ENCODE measurements around the gene SORCS2.
A peak's percentile ranks its signal among the peaks of the same experiment; 100 is the strongest.

Gene SORCS2

GRCh38 chr4:7330811-7331681, 138.7 kb downstream of the SORCS2 start:
- H3K4me3 ChIP-seq (ENCODE audit: low read depth, low read length) = no peak overlapping the region
- no peaks in the 10 kb centered on the region for H3K36me3 ChIP-seq (ENCODE audit: control insufficient read depth in 2 of 2, insufficient read depth in 1 of 2, low read length in 2 of 2)
- CTCF ChIA-PET = no interaction called here
- H3K4me1 ChIP-seq (ENCODE audit: control insufficient read depth, insufficient read depth, low read length) = no peaks in the 10 kb centered on the region
- POLR2A ChIA-PET = no interaction called here
- H3K27ac ChIP-seq (ENCODE audit: extremely low read depth, low read depth, low read length) = no peak overlapping the region
- no peaks in the 10 kb centered on the region for H3K9me3 ChIP-seq (ENCODE audit: control insufficient read depth, insufficient read depth, low read depth, low read length)
- TF ChIP-seq ZNF335 (tag by site-specific recombination; conservative IDR thresholded peaks at IDR 0.05) = no peak
- TF ChIP-seq GLI2 (tag by site-specific recombination; IDR thresholded peaks at IDR 0.05; ENCODE audit: borderline replicate concordance, low read depth) = no peak
- TF ChIP-seq, protein P1, sequence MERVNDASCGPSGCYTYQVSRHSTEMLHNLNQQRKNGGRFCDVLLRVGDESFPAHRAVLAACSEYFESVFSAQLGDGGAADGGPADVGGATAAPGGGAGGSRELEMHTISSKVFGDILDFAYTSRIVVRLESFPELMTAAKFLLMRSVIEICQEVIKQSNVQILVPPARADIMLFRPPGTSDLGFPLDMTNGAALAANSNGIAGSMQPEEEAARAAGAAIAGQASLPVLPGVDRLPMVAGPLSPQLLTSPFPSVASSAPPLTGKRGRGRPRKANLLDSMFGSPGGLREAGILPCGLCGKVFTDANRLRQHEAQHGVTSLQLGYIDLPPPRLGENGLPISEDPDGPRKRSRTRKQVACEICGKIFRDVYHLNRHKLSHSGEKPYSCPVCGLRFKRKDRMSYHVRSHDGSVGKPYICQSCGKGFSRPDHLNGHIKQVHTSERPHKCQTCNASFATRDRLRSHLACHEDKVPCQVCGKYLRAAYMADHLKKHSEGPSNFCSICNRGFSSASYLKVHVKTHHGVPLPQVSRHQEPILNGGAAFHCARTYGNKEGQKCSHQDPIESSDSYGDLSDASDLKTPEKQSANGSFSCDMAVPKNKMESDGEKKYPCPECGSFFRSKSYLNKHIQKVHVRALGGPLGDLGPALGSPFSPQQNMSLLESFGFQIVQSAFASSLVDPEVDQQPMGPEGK (tag by site-specific recombination; IDR thresholded peaks at IDR 0.05) = no peak
- TF ChIP-seq, protein P2, sequence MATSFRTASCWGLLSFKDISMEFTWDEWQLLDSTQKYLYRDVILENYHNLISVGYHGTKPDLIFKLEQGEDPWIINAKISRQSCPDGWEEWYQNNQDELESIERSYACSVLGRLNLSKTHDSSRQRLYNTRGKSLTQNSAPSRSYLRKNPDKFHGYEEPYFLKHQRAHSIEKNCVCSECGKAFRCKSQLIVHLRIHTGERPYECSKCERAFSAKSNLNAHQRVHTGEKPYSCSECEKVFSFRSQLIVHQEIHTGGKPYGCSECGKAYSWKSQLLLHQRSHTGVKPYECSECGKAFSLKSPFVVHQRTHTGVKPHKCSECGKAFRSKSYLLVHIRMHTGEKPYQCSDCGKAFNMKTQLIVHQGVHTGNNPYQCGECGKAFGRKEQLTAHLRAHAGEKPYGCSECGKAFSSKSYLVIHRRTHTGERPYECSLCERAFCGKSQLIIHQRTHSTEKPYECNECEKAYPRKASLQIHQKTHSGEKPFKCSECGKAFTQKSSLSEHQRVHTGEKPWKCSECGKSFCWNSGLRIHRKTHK (tag by site-specific recombination; IDR thresholded peaks at IDR 0.05) = no peak
- TF ChIP-seq ZFHX2 (tag by site-specific recombination; conservative IDR thresholded peaks at IDR 0.05) = no peak; the same call in 1 of the 2 replicates
- TF ChIP-seq, protein P3, sequence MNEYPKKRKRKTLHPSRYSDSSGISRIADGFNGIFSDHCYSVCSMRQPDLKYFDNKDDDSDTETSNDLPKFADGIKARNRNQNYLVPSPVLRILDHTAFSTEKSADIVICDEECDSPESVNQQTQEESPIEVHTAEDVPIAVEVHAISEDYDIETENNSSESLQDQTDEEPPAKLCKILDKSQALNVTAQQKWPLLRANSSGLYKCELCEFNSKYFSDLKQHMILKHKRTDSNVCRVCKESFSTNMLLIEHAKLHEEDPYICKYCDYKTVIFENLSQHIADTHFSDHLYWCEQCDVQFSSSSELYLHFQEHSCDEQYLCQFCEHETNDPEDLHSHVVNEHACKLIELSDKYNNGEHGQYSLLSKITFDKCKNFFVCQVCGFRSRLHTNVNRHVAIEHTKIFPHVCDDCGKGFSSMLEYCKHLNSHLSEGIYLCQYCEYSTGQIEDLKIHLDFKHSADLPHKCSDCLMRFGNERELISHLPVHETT (tag by site-specific recombination; IDR thresholded peaks at IDR 0.05) = no peak
- TF ChIP-seq, protein P4, sequence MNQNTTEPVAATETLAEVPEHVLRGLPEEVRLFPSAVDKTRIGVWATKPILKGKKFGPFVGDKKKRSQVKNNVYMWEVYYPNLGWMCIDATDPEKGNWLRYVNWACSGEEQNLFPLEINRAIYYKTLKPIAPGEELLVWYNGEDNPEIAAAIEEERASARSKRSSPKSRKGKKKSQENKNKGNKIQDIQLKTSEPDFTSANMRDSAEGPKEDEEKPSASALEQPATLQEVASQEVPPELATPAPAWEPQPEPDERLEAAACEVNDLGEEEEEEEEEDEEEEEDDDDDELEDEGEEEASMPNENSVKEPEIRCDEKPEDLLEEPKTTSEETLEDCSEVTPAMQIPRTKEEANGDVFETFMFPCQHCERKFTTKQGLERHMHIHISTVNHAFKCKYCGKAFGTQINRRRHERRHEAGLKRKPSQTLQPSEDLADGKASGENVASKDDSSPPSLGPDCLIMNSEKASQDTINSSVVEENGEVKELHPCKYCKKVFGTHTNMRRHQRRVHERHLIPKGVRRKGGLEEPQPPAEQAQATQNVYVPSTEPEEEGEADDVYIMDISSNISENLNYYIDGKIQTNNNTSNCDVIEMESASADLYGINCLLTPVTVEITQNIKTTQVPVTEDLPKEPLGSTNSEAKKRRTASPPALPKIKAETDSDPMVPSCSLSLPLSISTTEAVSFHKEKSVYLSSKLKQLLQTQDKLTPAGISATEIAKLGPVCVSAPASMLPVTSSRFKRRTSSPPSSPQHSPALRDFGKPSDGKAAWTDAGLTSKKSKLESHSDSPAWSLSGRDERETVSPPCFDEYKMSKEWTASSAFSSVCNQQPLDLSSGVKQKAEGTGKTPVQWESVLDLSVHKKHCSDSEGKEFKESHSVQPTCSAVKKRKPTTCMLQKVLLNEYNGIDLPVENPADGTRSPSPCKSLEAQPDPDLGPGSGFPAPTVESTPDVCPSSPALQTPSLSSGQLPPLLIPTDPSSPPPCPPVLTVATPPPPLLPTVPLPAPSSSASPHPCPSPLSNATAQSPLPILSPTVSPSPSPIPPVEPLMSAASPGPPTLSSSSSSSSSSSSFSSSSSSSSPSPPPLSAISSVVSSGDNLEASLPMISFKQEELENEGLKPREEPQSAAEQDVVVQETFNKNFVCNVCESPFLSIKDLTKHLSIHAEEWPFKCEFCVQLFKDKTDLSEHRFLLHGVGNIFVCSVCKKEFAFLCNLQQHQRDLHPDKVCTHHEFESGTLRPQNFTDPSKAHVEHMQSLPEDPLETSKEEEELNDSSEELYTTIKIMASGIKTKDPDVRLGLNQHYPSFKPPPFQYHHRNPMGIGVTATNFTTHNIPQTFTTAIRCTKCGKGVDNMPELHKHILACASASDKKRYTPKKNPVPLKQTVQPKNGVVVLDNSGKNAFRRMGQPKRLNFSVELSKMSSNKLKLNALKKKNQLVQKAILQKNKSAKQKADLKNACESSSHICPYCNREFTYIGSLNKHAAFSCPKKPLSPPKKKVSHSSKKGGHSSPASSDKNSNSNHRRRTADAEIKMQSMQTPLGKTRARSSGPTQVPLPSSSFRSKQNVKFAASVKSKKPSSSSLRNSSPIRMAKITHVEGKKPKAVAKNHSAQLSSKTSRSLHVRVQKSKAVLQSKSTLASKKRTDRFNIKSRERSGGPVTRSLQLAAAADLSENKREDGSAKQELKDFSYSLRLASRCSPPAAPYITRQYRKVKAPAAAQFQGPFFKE (tag by site-specific recombination; IDR thresholded peaks at IDR 0.05; ENCODE audit: borderline replicate concordance) = no peak
- peak; percentile 59; the same call in 1 of the 2 replicates for TF ChIP-seq EGR2 (tag by site-specific recombination; IDR thresholded peaks at IDR 0.05; ENCODE audit: low read depth)
- no peak for TF ChIP-seq SALL2 (tag by site-specific recombination; IDR thresholded peaks at IDR 0.05; ENCODE audit: borderline replicate concordance)
- peak; percentile 54; the same call in 1 of the 2 replicates for TF ChIP-seq SCRT2 (tag by site-specific recombination; IDR thresholded peaks at IDR 0.05)
- TF ChIP-seq ZNF48 (tag by site-specific recombination; IDR thresholded peaks at IDR 0.05) = no peak
- no peak for TF ChIP-seq ZSCAN23 (tag by site-specific recombination; IDR thresholded peaks at IDR 0.05)
- TF ChIP-seq ZXDB (tag by site-specific recombination; IDR thresholded peaks at IDR 0.05) = no peak
- TF ChIP-seq ZFP41 (tag by site-specific recombination; IDR thresholded peaks at IDR 0.05; ENCODE audit: borderline replicate concordance) = no peak
- TF ChIP-seq, protein P5, sequence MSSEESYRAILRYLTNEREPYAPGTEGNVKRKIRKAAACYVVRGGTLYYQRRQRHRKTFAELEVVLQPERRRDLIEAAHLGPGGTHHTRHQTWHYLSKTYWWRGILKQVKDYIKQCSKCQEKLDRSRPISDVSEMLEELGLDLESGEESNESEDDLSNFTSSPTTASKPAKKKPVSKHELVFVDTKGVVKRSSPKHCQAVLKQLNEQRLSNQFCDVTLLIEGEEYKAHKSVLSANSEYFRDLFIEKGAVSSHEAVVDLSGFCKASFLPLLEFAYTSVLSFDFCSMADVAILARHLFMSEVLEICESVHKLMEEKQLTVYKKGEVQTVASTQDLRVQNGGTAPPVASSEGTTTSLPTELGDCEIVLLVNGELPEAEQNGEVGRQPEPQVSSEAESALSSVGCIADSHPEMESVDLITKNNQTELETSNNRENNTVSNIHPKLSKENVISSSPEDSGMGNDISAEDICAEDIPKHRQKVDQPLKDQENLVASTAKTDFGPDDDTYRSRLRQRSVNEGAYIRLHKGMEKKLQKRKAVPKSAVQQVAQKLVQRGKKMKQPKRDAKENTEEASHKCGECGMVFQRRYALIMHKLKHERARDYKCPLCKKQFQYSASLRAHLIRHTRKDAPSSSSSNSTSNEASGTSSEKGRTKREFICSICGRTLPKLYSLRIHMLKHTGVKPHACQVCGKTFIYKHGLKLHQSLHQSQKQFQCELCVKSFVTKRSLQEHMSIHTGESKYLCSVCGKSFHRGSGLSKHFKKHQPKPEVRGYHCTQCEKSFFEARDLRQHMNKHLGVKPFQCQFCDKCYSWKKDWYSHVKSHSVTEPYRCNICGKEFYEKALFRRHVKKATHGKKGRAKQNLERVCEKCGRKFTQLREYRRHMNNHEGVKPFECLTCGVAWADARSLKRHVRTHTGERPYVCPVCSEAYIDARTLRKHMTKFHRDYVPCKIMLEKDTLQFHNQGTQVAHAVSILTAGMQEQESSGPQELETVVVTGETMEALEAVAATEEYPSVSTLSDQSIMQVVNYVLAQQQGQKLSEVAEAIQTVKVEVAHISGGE (tag by site-specific recombination; conservative IDR thresholded peaks at IDR 0.05; ENCODE audit: low read depth) = no peak
- TF ChIP-seq ZNF37A (tag by site-specific recombination; IDR thresholded peaks at IDR 0.05) = no peak

All from HEK293 (cell line).